Superior temporal gyrus (tissue), 1 donor: ENCODE measurements around the gene PTGES2.

ENCODE experiments used
- DNase-seq: peaks from one replicate; pipeline ENCODE4 v3.0.0-alpha.2; 2016; ENCODE audit errors: extremely low spot score

PTGES2 gene

GRCh38 chr9:128127568-128127989, at the start of gene PTGES2:
TSS of gene PTGES2 (minus strand) at chr9:128127729. CDS start at chr9:128127717, 12 bp downstream.
- DNase-seq = peak; percentile 89

GRCh38 chr9:128175726-128176125, 48.2 kb upstream of the PTGES2 start:
- no peak for DNase-seq

- no peak for DNase-seq
Measured at GRCh38 chr9:128175102-128175563, 47.6 kb upstream of the PTGES2 start.

GRCh38 chr9:128174062-128174461, 46.5 kb upstream of the PTGES2 start:
- no peak for DNase-seq

- DNase-seq = peak; percentile 45
Measured at GRCh38 chr9:128169925-128170324, 42.4 kb upstream of the PTGES2 start.

GRCh38 chr9:128169492-128169891, 42.0 kb upstream of the PTGES2 start:
- no peak for DNase-seq

GRCh38 chr9:128168731-128169308, 41.3 kb upstream of the PTGES2 start:
- DNase-seq = no peak

- DNase-seq = no peak
Measured at GRCh38 chr9:128167209-128167608, 39.7 kb upstream of the PTGES2 start.

GRCh38 chr9:128166169-128166568, 38.6 kb upstream of the PTGES2 start:
- DNase-seq = no peak

GRCh38 chr9:128164307-128164885, 36.9 kb upstream of the PTGES2 start:
- DNase-seq = no peak

GRCh38 chr9:128163523-128164306, 36.2 kb upstream of the PTGES2 start:
- no peak for DNase-seq

GRCh38 chr9:128163027-128163515, 35.5 kb upstream of the PTGES2 start:
- no peak for DNase-seq

GRCh38 chr9:128162215-128163026, 34.9 kb upstream of the PTGES2 start:
- DNase-seq = peak; percentile 36

GRCh38 chr9:128161215-128161902, 33.8 kb upstream of the PTGES2 start:
- DNase-seq = peak; percentile 17

GRCh38 chr9:128160603-128160987, 33.1 kb upstream of the PTGES2 start:
- no peak for DNase-seq

- DNase-seq = peak; percentile 87
Measured at GRCh38 chr9:128159784-128160602, 32.5 kb upstream of the PTGES2 start, which contains the start of gene BBLN. TSS of gene BBLN (plus strand) at chr9:128160265. CDS start at chr9:128160408, 143 bp downstream.

- no peak for DNase-seq
Measured at GRCh38 chr9:128159522-128159783, 31.9 kb upstream of the PTGES2 start.

- DNase-seq = no peak
Measured at GRCh38 chr9:128155736-128156500, 28.4 kb upstream of the PTGES2 start.

GRCh38 chr9:128153947-128154695, 26.6 kb upstream of the PTGES2 start:
- no peak for DNase-seq
